NCI-H526 treated with DMSO at 0.1 percent for 48 hours (cell line): ENCODE results near the gene SLC6A3.

Experiments used
- DNase-seq: peaks from one replicate; lab custom pipeline; 2025; lab: John Stamatoyannopoulos, UW

Gene SLC6A3

DNA sequence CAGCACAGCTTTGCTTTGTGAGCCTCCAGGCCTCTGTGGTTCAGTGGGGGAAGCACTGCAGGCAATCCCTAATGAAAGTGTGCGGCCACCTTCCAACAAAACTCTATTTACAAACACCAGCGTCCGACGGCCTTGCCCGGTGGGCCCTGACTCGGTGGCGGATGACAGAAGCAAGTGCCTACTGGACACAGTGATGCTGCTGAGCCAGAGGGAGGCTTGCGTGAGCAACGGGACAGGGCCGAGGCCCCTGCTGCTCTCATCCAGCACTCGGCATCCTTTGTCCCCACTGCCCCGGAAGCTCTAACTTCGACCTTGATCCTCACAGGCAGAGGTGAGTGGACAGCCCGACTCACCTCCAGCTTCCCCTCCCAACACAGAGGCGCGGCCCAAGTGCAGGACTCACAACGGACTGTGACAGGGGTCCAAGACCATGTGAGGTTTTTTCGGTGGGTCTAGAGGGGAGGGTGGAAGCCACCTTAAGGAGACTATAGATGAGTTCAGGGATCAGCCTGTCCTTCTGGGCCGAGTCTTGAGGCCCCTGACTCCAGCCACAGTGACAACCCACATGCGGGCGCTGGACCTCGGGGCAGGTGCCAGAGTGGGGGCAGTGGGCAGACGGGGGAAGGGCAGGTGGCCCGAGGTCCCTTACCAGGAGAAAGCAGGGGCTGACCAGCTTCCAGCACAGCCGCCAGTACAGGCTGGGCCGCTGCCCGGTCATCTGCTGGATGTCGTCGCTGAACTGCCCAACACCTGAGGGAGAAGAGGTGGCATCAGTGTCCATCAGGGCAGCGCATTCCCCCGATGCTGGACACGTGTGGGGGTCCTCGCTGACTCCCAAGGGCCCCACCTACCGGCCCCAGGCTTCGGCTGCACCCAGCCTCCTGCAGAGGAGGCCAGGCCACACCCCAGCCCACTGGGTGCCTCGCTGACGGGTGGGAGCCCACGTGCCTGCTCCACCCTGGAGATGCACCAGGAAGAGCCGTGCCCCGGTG, 39.4 kb downstream of the SLC6A3 start:
- no peak for DNase-seq

GRCh38 chr5:1405121-1405520, 40.1 kb downstream of the SLC6A3 start:
- DNase-seq: no peak

GRCh38 chr5:1404062-1404461, 41.2 kb downstream of the SLC6A3 start:
- no peak for DNase-seq

DNA sequence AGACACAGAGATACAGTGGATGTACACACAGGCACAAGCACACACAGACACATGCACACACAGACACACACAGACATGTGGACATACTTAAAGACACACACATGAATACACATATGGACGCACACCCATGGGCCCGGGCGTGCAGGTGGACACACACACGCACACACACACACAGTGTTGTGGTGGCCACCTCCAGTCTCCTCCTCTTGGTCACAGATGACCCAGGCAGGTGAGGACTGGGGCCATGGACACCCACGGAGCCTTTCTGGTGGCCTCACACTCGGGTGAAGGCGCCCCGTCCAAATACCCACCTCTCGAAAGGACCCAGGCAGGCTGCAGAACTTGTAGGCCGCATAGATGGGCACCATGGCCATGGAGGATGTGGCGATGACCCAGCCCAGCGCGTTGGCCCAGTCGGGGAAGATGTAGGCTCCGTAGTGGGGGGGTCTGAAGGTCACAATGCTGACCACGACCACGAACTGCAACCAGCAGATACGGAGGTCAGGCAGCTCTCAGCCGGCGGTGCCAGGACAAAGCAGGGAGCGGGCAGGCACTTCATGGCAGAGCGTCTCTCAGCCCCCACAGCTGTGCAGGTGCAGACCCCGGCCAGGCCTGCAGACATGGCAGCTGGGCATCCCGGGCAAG, 42.5 kb downstream of the SLC6A3 start:
- no peak for DNase-seq

- DNase-seq: no peak
Observed at GRCh38 chr5:1401536-1402138, 43.6 kb downstream of the SLC6A3 start.

GRCh38 chr5:1400936-1401335, 44.3 kb downstream of the SLC6A3 start:
- no peak for DNase-seq

DNA sequence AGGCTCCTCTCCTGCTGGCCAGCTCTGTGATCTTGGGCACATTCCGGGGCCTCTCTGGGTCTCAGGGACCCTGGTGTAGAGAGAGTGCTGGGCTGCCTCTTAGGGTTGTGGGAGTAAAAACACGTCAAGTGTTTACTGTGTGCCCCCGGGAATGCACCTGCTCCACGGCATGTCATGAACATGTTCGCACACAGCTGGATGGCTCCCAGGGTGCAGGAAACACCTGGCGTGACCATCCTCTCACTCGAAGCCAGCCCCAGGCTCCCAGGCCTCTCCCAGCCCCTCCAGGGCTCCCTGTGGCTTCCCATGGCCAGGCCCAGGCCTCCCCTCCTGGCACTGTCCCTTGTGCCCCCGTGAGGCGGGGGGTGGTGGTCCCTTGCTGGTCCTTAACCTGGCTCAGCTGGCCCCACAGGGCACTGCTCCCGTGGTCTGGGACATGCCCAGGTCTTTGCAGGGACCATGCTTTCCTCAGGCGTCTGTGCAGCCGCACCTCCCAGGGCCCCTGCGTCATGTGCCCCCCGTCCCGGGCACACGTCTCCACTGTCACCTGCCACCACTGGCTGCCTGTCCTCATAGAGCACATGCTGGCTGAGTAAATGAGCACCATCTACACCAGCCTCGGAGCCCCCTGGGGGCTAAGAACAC, 44.9 kb downstream of the SLC6A3 start:
- no peak for DNase-seq

DNA sequence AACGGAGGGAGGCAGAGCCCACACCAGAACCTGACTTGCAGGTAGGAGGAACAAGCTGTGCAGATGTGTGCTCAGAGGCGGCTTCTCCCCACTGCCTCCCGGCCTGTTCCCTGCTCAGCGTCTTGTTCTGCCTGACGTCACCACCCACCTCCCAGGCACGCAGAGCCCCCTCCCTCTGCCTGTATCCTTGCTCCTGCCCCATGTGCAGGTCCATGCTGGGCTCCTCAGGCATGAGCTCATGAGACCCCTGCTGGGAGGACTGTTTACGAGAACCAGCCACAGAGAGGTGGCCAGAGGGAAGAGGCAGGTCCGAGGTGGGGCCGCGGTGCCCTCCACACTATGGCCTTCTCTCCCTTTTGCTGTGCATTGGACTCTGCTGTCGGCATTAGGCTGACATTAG, 45.5 kb downstream of the SLC6A3 start:
- no peak for DNase-seq

- no peak for DNase-seq
Observed at GRCh38 chr5:1396293-1396816, 48.9 kb downstream of the SLC6A3 start.

DNA sequence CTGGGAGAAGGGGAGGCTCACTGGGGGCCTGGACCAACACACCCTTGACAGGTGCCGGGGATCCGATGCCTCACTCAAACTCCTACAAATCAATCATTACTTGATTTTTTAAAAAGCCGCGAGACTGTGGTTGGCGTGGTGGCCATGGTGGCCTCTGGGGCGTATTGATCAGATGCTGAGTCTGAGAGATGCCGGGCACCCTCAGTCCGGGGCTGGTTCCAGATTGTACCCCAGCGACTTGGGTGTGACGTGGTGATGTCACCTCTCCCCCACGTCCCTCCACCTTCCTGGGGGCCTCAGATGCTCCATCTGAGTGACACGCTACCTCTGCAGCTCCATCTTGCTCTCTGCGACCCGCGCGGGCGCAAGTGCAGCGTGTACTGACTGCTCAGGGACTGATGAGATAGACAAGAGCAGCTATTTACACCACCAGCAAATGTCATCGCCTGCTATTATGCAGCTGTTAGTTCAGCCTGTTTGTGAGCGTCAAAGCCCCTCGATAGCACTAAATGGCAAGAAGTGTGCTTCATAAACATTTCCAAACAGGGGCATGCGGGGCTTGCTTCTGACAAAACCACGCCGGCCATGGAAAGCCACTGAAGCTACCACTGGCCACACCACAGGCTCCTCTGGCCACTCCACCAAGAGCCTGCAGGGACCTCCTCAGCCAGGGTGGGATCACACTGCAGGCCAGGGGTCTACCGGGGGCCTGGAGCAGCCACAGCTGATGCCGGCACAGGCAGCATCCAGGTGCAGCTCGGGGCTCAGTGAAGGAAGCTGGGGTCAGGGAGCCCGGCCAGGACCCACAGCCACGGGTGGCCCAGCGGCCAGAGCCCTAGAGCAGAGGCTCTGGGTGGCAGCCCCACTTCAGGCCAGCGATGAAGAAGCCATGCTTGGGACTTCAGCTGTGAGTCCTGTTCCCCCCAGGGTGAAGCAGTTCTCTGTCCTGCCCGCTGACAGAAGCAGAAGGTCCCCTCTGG, 50.1 kb downstream of the SLC6A3 start:
- DNase-seq: no peak

- DNase-seq: no peak
Observed at GRCh38 chr5:1393571-1394501, 51.4 kb downstream of the SLC6A3 start.

DNA sequence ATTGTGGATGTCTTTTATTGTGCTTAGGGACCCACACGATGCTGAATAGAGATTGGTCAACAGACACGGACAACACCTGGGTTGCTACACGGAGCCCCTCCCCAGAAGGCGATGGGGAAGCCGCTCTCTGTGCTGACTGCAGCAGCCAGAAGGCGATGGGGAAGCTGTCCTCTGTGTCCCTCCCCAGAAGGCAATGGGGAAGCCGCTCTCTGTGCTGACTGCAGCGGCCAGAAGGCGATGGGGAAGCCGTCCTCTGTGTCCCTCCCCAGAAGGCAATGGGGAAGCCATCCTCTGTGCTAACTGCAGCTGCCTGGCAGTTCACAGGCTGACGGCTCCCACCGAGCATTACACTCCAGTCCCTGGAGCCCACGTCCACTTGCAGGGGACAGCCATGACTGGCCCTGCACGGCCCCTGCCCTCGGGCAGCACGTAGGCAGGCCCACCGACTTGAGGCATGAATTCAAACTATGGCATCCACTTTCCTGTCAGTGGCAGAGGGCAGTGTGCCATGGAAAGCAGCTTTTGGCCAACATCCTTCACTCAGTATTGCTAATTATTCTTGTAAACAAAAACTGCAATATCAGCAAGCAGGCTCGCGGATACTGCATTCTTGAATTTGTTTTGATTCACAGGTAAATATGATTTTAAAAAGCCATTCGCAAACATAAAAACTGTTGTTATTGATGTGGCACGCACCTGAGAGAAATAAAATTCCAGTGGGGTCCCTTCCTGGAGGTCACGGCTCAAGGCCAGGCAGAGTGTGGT, 52.3 kb downstream of the SLC6A3 start:
- DNase-seq: no peak

DNA sequence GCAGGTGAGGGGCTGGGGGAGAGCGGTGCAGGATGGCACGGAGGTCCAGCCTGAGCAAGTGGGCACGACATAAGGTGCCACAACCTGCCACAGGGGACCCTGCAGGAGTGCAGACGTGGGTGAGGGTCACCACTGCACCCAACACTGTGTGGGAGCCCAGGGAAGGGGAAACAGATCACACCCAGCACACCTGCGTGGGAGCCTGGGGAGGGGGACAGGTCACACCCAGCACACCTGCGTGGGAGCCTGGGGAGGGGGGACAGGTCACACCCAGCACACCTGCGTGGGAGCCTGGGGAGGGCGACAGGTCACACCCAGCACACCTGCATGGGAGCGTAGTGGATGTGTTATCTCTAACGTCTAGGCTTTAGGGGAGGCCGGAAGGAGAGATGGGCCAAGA, 53.0 kb downstream of the SLC6A3 start:
- no peak for DNase-seq

DNA sequence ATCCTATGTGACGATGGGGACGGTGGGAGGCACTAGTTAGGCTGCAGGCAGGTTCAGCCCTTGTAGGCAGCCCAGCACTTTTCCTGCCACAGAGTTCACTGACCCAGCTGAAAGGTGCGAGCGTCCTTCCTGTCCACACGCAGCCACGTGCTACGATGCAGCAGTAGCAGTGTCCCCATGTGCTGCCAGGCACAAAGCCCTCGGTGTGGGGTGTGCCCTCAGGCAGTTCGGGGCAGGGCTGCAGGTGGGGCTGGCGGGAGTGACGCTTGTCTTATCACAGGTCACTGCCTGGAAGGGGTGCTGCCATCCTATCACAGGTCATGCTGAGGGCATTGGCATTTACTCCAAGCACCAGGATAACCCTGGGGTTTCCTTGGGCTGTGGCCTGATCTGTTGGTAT, 53.5 kb downstream of the SLC6A3 start:
- DNase-seq: no peak

DNA sequence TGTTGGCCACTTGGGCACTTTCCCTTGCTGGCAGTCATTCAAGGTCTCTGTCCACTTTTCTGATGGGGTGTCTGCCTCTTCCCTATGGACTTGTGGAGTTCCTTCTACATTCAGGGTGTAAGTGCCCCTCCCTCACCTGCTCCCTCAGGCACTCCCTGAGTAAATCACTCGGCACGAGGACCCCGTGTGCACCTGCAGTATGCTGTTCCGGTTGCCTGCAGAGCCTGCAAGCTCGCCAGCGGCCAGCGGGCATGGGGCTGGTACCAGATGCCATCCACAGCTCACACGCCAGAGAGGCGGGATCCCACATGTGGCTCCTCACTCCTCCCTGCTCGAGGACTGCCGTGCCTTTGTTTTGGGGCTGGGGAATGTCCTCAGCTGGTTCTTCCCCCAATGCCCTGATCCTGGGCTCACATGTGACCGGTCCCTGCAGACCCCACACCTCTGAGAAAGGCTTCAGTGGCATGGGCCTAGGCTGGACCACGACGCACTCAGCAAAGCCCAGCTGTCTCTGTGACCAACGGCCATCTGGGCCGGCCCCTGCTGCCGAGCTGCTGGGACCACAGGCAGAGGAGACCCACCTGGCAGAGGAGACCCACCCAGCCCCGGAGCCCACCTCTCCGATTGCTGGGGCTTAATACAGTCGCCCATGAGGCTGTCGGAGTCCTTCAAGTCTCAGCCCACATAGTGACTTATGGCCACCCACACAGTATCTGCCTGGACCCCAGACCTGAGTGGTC, 54.2 kb downstream of the SLC6A3 start:
- DNase-seq: no peak

GRCh38 chr5:1390333-1390732, 54.9 kb downstream of the SLC6A3 start:
- no peak for DNase-seq

DNA sequence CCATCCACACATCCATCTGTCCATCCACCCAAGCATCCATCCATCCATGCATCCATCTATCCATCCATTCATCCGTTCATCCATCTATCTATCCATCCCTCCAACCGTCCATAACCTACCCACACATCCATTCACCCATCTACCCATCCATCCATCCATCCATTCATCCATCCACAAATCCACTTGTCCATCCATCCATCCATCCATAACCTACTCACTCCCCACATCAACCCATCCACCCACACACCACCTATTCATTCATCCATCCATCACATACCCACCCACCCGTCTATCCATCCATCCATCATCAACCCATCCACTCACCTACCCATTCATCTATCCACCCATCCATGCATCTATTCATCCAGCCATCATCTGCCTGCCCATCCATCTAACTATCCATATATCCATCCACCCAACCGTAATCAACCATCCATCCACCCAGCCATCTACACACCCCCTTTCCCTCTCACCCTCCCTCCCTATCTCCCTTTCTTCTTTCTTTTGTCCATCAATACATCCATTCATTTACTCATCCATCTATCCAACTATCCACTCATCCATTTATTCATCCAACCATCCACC, 56.8 kb downstream of the SLC6A3 start:
- DNase-seq: no peak

- DNase-seq: no peak
Observed at GRCh38 chr5:1387876-1388275, 57.4 kb downstream of the SLC6A3 start.
